G401 (cell line): ENCODE results near the gene PKP4. TPM values are rescaled to one million over a fixed set of nuclear protein-coding genes. Genes with fewer than 3 reads are reported as not detected.

ENCODE experiments used
- total RNA-seq: library from RNA; depleted of rRNA; stranded (reverse); fragments of >200 nt; shearing (Covaris generic); gene quantifications from 2 replicates; pipeline ENCODE4 v1.2.3, GENCODE V29; 2014; rRNA removed

The PKP4 gene
- total RNA-seq, 1 experiment from 2014 or later, result 41.2 TPM

Other genes starting within 250 kb of the PKP4 start
- 2.5 and 4.1 TPM in 2 replicates for gene CCDC148, start 199 bp upstream of the PKP4 start, total RNA-seq